Nephron progenitor cell (in vitro differentiated cells): ENCODE measurements around the gene HS1BP3.

Experiments
- DNase-seq: peaks from one replicate; pipeline ENCODE4 v3.0.0; 2021
- H3K27ac Mint-ChIP-seq: 2 replicates; pipeline ENCODE4 v1.8.0; 2021; ENCODE audit warnings: mild to moderate bottlenecking, moderate library complexity, mixed read lengths
- H3K27me3 Mint-ChIP-seq: 2 replicates; pipeline ENCODE4 v1.8.0; 2021; ENCODE audit warnings: mild to moderate bottlenecking, low read depth, mixed read lengths; ENCODE audit not compliant: poor library complexity
- H3K36me3 Mint-ChIP-seq: 2 replicates; pipeline ENCODE4 v1.8.0; 2021; ENCODE audit warnings: low read depth, mixed read lengths
- H3K4me1 Mint-ChIP-seq: 2 replicates; pipeline ENCODE4 v1.8.0; 2021; ENCODE audit warnings: mixed read lengths
- H3K4me3 Mint-ChIP-seq: 2 replicates; pipeline ENCODE4 v1.8.0; 2021; ENCODE audit warnings: mild to moderate bottlenecking, moderate library complexity, mixed read lengths
- H3K9me3 Mint-ChIP-seq: 2 replicates; pipeline ENCODE4 v1.8.0; 2021; ENCODE audit warnings: mild to moderate bottlenecking, moderate library complexity, mixed read lengths
- CTCF ChIP-seq: fragments of 200-600 bp; sonication (generic); IDR thresholded peaks from 2 replicates; pipeline ENCODE4 v1.5.0; 2021; ENCODE audit warnings: antibody characterized with exemption

The HS1BP3 gene

GRCh38 chr2:20647211-20647610 lies 3.7 kb downstream of the HS1BP3 start:
- Mint-ChIP-seq H3K4me3 (no peak overlapping the region), H3K9me3 (no peaks in the 10 kb centered on the region), H3K27me3 (peaks cover 16% of the 10 kb centered on the region), H3K4me1 (peaks cover 48% of the 10 kb centered on the region), H3K27ac (no peak overlapping the region), H3K36me3 (no peaks in the 10 kb centered on the region)
- no peak for TF ChIP-seq CTCF
- no peak for DNase-seq

GRCh38 chr2:20646446-20646845 lies 4.5 kb downstream of the HS1BP3 start:
- no peak for TF ChIP-seq CTCF
- Mint-ChIP-seq H3K4me1 (peaks cover 48% of the 10 kb centered on the region), H3K4me3 (no peak overlapping the region), H3K27me3 (peaks cover 12% of the 10 kb centered on the region), H3K9me3 (no peaks in the 10 kb centered on the region), H3K36me3 (no peaks in the 10 kb centered on the region), H3K27ac (no peak overlapping the region)
- no peak for DNase-seq

GRCh38 chr2:20645761-20646160 lies 5.1 kb downstream of the HS1BP3 start:
- H3K9me3 Mint-ChIP-seq = no peaks in the 10 kb centered on the region
- no peak overlapping the region for H3K27ac Mint-ChIP-seq
- no peak overlapping the region for H3K4me3 Mint-ChIP-seq
- peaks cover 48% of the 10 kb centered on the region for H3K4me1 Mint-ChIP-seq
- DNase-seq = no peak
- no peak for TF ChIP-seq CTCF
- no peaks in the 10 kb centered on the region for H3K36me3 Mint-ChIP-seq
- peaks cover 12% of the 10 kb centered on the region for H3K27me3 Mint-ChIP-seq

- H3K4me1 Mint-ChIP-seq = peaks cover 45% of the 10 kb centered on the region
- H3K4me3 Mint-ChIP-seq = no peak overlapping the region
- H3K9me3 Mint-ChIP-seq = no peaks in the 10 kb centered on the region
- no peak for TF ChIP-seq CTCF
- no peak overlapping the region for H3K27ac Mint-ChIP-seq
- no peak for DNase-seq
- peaks cover 12% of the 10 kb centered on the region for H3K27me3 Mint-ChIP-seq
- no peaks in the 10 kb centered on the region for H3K36me3 Mint-ChIP-seq
Observed at GRCh38 chr2:20645301-20645701, 5.6 kb downstream of the HS1BP3 start.

GRCh38 chr2:20643826-20644225 lies 7.1 kb downstream of the HS1BP3 start:
- H3K4me3 Mint-ChIP-seq = no peak overlapping the region
- no peak for DNase-seq
- no peak overlapping the region for H3K27ac Mint-ChIP-seq
- H3K4me1 Mint-ChIP-seq = peaks cover 30% of the 10 kb centered on the region
- no peak for TF ChIP-seq CTCF
- no peaks in the 10 kb centered on the region for H3K9me3 Mint-ChIP-seq
- H3K27me3 Mint-ChIP-seq = peaks cover 7% of the 10 kb centered on the region
- no peaks in the 10 kb centered on the region for H3K36me3 Mint-ChIP-seq

- Mint-ChIP-seq H3K27me3 (peaks cover 7% of the 10 kb centered on the region), H3K36me3 (no peaks in the 10 kb centered on the region), H3K4me1 (peaks cover 23% of the 10 kb centered on the region), H3K9me3 (no peaks in the 10 kb centered on the region), H3K27ac (no peak overlapping the region), H3K4me3 (no peak overlapping the region)
- no peak for DNase-seq
- TF ChIP-seq CTCF = no peak
Observed at GRCh38 chr2:20643060-20643459, 7.8 kb downstream of the HS1BP3 start.
